Astrocyte (in vitro differentiated cells and primary cell): ENCODE measurements around the gene TMEM9B. TPM values are rescaled to one million over a fixed set of nuclear protein-coding genes. Genes with fewer than 3 reads are reported as not detected.

Experiments used
- DNase-seq: peaks from one replicate; pipeline ENCODE4 v3.0.0-alpha.2; 2010; ENCODE audit warnings: low read depth
- FAIRE-seq: peaks from 2 replicates; lab custom pipeline; 2011; peaks lifted over from hg19 to GRCh38; lab: Jason Lieb, UNC
- H2AFZ ChIP-seq: 2 replicates; pipeline ENCODE4 v1.6.0; 2012; ENCODE audit warnings: low read depth, low read length, inconsistent platforms
- H3K27ac ChIP-seq: 2 replicates; pipeline ENCODE4 v1.5.1; 2011; ENCODE audit warnings: low read depth, low read length, inconsistent platforms
- H3K27me3 ChIP-seq: 2 replicates; pipeline ENCODE4 v1.6.0; 2011; ENCODE audit warnings: low read length, inconsistent platforms; ENCODE audit not compliant: insufficient read depth
- H3K36me3 ChIP-seq: 2 replicates; pipeline ENCODE4 v1.5.1; 2011; ENCODE audit warnings: low read length, inconsistent platforms; ENCODE audit not compliant: insufficient read depth
- H3K4me1 ChIP-seq: 2 replicates; pipeline ENCODE4 v1.5.1; 2011; ENCODE audit warnings: low read length, inconsistent platforms; ENCODE audit not compliant: insufficient read depth
- H3K4me2 ChIP-seq: 2 replicates; pipeline ENCODE4 v1.6.0; 2012; ENCODE audit warnings: low read length, inconsistent platforms
- H3K4me3 ChIP-seq: 2 replicates; pipeline ENCODE4 v1.5.1; 2011; ENCODE audit warnings: low read depth, mild to moderate bottlenecking, low read length, inconsistent platforms; ENCODE audit not compliant: insufficient read depth
- H3K79me2 ChIP-seq: 2 replicates; pipeline ENCODE4 v1.6.0; 2012; ENCODE audit warnings: mild to moderate bottlenecking, low read length, inconsistent platforms; ENCODE audit not compliant: insufficient read depth
- H3K9ac ChIP-seq: 2 replicates; pipeline ENCODE4 v1.6.0; 2012; ENCODE audit warnings: mild to moderate bottlenecking, low read length, inconsistent platforms
- H3K9me3 ChIP-seq: 2 replicates; pipeline ENCODE4 v1.5.1; 2012; ENCODE audit warnings: low read depth, mild to moderate bottlenecking, low read length, inconsistent platforms; ENCODE audit not compliant: insufficient read depth
- H4K20me1 ChIP-seq: 2 replicates; pipeline ENCODE4 v1.6.0; 2012; ENCODE audit warnings: low read length, inconsistent platforms; ENCODE audit not compliant: insufficient read depth
- H3K27ac Mint-ChIP-seq: one replicate; pipeline ENCODE4 v1.8.0; 2021; ENCODE audit warnings: mild to moderate bottlenecking, mixed read lengths; ENCODE audit not compliant: unreplicated experiment
- H3K27me3 Mint-ChIP-seq: one replicate; pipeline ENCODE4 v1.8.0; 2021; ENCODE audit warnings: low read depth, mixed read lengths; ENCODE audit not compliant: unreplicated experiment
- H3K36me3 Mint-ChIP-seq: one replicate; pipeline ENCODE4 v1.8.0; 2021; ENCODE audit warnings: low read depth, mixed read lengths; ENCODE audit not compliant: unreplicated experiment
- H3K4me1 Mint-ChIP-seq: one replicate; pipeline ENCODE4 v1.8.0; 2021; ENCODE audit warnings: low read depth, mixed read lengths; ENCODE audit not compliant: unreplicated experiment
- H3K4me3 Mint-ChIP-seq: one replicate; pipeline ENCODE4 v1.8.0; 2021; ENCODE audit warnings: mild to moderate bottlenecking, moderate library complexity, mixed read lengths; ENCODE audit not compliant: unreplicated experiment
- H3K9me3 Mint-ChIP-seq: one replicate; pipeline ENCODE4 v1.8.0; 2021; ENCODE audit warnings: mild to moderate bottlenecking, mixed read lengths; ENCODE audit not compliant: unreplicated experiment
- EZH2 ChIP-seq: IDR thresholded peaks from 2 replicates; pipeline ENCODE4 v1.6.1; 2012; ENCODE audit warnings: mild to moderate bottlenecking, low read length, inconsistent platforms; ENCODE audit not compliant: insufficient read depth
- total RNA-seq: library from RNA; stranded (reverse); gene quantifications from 2 replicates; pipeline ENCODE4 v1.2.1, GENCODE V29; 2021
- TF ChIP-seq, protein P1 (sequence below): IDR thresholded peaks from 2 replicates; pipeline ENCODE4 v1.5.1; 2011; ENCODE audit warnings: low read depth, mild to moderate bottlenecking, inconsistent platforms, low read length, moderate library complexity; ENCODE audit not compliant: insufficient read depth

TMEM9B gene
- total RNA-seq, 1 donor from 2014 or later: 38.2 TPM

DNA sequence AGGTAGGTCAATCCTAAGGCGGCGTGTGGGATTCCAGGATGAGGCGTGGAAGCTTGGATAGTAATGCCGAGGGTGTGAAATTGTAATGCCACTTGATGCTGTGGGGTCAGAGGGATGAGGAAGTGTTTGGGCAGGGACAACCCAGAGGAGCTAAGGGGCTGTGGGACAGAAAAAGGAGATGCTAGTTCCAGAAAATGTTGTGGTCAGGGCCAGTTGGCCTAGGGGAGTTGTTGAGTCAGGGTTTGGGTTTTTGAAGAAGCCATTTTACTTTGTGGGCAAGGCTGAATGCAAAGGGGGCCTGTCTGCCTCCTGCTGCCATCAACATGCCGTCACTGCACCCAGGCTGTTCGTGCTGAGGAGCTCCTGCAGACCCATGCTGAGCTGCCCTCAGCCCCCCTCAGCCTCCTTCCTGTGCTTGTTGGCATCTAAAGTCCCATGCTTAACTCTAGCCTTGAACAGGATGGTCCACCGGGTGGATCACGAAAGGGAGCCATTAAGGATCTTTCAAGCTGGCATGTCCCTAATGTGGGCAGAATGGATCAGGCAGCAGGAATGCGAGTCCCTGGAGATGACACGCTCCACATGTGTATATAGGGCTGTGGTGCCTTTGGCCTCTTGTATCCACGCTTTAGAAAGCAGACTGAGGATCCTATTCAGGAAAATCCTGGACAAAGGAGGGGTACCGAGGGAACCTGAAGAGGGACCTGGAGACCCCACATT, 33.6 kb downstream of the TMEM9B start:
- Histone ChIP-seq H3K4me1 (peaks cover 8% of the 10 kb centered on the region), H3K79me2 (no peaks in the 10 kb centered on the region), H3K27me3 (no peaks in the 10 kb centered on the region), H3K27ac (no peak overlapping the region), H2AFZ (no peak overlapping the region), H3K4me2 (no peak overlapping the region), H4K20me1 (no peaks in the 10 kb centered on the region), H3K4me3 (no peak overlapping the region), H3K36me3 (no peaks in the 10 kb centered on the region), H3K9me3 (no peaks in the 10 kb centered on the region), H3K9ac (no peak overlapping the region)
- Mint-ChIP-seq H3K4me3 (no peak overlapping the region), H3K36me3 (peaks cover 2% of the 10 kb centered on the region), H3K27me3 (no peaks in the 10 kb centered on the region), H3K4me1 (peaks cover 22% of the 10 kb centered on the region), H3K9me3 (peaks cover 2% of the 10 kb centered on the region), H3K27ac (no peak overlapping the region)
- no peak for DNase-seq
- no peak for TF ChIP-seq EZH2
- FAIRE-seq: no peak

DNA sequence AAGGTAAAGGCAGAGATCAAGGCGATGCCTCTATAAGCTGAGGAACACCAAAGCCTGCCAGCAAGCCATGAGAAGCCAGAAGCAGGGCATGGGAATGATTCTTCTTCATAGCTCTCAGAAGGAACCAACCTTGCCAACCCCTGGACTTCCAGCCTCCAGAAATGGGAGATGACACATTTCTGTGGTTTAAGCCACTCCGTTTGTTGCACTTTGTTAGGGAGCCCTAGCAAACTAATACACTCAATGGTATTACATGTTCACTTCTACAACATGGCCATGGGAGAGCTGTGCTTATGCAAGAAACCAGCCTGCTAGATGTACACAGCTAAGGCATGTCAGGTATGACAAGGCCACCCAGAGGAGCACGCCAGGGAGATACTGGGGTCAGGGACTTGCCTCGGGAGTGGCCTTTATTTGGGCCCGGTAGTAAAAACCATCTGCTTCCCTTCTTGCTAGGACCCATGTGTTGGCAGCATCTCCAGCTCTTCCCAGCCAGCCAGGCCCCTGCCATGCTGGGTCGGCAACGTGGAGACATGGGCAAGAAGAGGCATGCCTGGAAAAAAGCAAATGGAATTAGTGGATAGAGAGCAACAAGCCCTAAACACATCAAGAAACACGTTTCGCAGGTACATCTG, 35.1 kb downstream of the TMEM9B start:
- Mint-ChIP-seq H3K4me1 (peaks cover 8% of the 10 kb centered on the region), H3K4me3 (no peak overlapping the region), H3K27ac (no peak overlapping the region), H3K27me3 (no peaks in the 10 kb centered on the region), H3K9me3 (no peaks in the 10 kb centered on the region), H3K36me3 (peaks cover 8% of the 10 kb centered on the region)
- FAIRE-seq: peak; percentile 81
- Histone ChIP-seq H3K4me1 (no peaks in the 10 kb centered on the region), H3K79me2 (no peaks in the 10 kb centered on the region), H4K20me1 (no peaks in the 10 kb centered on the region), H3K9me3 (no peaks in the 10 kb centered on the region), H3K27me3 (no peaks in the 10 kb centered on the region), H3K27ac (no peak overlapping the region), H2AFZ (no peak overlapping the region), H3K4me3 (no peak overlapping the region), H3K36me3 (no peaks in the 10 kb centered on the region), H3K9ac (no peak overlapping the region), H3K4me2 (no peak overlapping the region)
- TF ChIP-seq EZH2: no peak
- TF ChIP-seq, protein P1, sequence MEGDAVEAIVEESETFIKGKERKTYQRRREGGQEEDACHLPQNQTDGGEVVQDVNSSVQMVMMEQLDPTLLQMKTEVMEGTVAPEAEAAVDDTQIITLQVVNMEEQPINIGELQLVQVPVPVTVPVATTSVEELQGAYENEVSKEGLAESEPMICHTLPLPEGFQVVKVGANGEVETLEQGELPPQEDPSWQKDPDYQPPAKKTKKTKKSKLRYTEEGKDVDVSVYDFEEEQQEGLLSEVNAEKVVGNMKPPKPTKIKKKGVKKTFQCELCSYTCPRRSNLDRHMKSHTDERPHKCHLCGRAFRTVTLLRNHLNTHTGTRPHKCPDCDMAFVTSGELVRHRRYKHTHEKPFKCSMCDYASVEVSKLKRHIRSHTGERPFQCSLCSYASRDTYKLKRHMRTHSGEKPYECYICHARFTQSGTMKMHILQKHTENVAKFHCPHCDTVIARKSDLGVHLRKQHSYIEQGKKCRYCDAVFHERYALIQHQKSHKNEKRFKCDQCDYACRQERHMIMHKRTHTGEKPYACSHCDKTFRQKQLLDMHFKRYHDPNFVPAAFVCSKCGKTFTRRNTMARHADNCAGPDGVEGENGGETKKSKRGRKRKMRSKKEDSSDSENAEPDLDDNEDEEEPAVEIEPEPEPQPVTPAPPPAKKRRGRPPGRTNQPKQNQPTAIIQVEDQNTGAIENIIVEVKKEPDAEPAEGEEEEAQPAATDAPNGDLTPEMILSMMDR: no peak
- peak; percentile 30 for DNase-seq

DNA sequence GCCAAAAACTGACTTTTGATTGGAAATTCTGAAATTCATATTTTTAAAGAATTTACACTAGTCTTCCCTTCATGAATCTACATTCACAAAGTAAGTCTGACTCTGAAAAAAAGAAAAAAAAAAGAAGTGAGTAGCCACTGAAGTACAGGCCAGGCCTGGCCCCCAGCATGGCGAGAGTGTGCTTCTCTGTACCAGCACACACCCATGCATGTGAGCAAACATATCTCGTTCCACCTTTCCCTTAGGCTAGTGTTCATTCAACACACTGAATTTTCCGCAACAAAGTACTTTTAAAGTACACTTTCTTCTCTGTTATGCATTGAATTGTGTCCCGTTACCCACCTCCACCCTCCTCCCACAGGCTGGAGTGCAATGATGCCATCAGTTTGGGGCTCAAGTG, 36.0 kb downstream of the TMEM9B start:
- no peak overlapping the region for H3K4me2 ChIP-seq
- H3K27me3 Mint-ChIP-seq: no peaks in the 10 kb centered on the region
- no peaks in the 10 kb centered on the region for H3K27me3 ChIP-seq
- no peak overlapping the region for H3K27ac ChIP-seq
- no peak overlapping the region for H3K4me3 Mint-ChIP-seq
- no peaks in the 10 kb centered on the region for H3K4me1 ChIP-seq
- no peak overlapping the region for H2AFZ ChIP-seq
- H3K9me3 Mint-ChIP-seq: no peaks in the 10 kb centered on the region
- H3K4me1 Mint-ChIP-seq: peaks cover 6% of the 10 kb centered on the region
- no peak for TF ChIP-seq EZH2
- TF ChIP-seq, protein P1: no peak
- no peaks in the 10 kb centered on the region for H3K79me2 ChIP-seq
- H3K36me3 Mint-ChIP-seq: peaks cover 9% of the 10 kb centered on the region
- no peaks in the 10 kb centered on the region for H4K20me1 ChIP-seq
- no peak for FAIRE-seq
- H3K27ac Mint-ChIP-seq: no peak overlapping the region
- no peak for DNase-seq
- no peak overlapping the region for H3K9ac ChIP-seq
- peaks cover under 1% of the 10 kb centered on the region for H3K36me3 ChIP-seq
- no peaks in the 10 kb centered on the region for H3K9me3 ChIP-seq
- no peak overlapping the region for H3K4me3 ChIP-seq
